Caco-2 (cell line): ENCODE data around the gene ANKRD44. TPM values are rescaled to one million over a fixed set of nuclear protein-coding genes. Genes with fewer than 3 reads are reported as not detected.

Source experiments
- BruUV-seq: library from RNA; stranded (reverse); fragments of 400-500 nt; replicated peaks from 2 replicates; lab custom pipeline; 2021; lab: Mats Ljungman, UMichigan
- CTCF ChIA-PET: fragments of 300-600 bp; sonication (Branson Sonifier 250); formaldehyde crosslinking; loops from one replicate; lab custom pipeline; 2022; ENCODE audit warnings: antibody characterized with exemption; lab: Charles Lee
- POLR2A ChIA-PET: fragments of 300-600 bp; sonication (Branson Sonifier 250); formaldehyde crosslinking; loops from one replicate; lab custom pipeline; 2022; ENCODE audit warnings: antibody characterized with exemption; lab: Charles Lee
- DNase-seq, 2 experiments: peaks; one replicate each; pipeline versions ENCODE4 v3.0.0 to v3.0.0-alpha.2; 2020 to 2022
- H3K27me3 ChIP-seq: replicated peaks from 2 replicates; pipeline ENCODE4 v1.6.0; 2011; ENCODE audit warnings: low read length; ENCODE audit not compliant: control insufficient read depth, insufficient read depth
- H3K36me3 ChIP-seq: 2 replicates; pipeline ENCODE4 v1.5.1; 2011; ENCODE audit warnings: low read length; ENCODE audit not compliant: control insufficient read depth, insufficient read depth
- H3K4me1 ChIP-seq: fragments of 250-450 bp; sonication (Bioruptor Pico); 2 replicates; pipeline ENCODE4 v1.5.1; 2020; ENCODE audit warnings: mild to moderate bottlenecking
- H3K4me3 ChIP-seq: 2 replicates; pipeline ENCODE4 v1.5.1; 2011; ENCODE audit warnings: low read depth, mild to moderate bottlenecking, control low read depth, low read length
- H3K9me3 ChIP-seq: fragments of 250-450 bp; sonication (Bioruptor Pico); 2 replicates; pipeline ENCODE4 v1.5.1; 2020; ENCODE audit warnings: mild to moderate bottlenecking, moderate library complexity
- H3K27ac Mint-ChIP-seq: one replicate; pipeline ENCODE4 v1.8.0; 2022; ENCODE audit warnings: mixed read lengths; ENCODE audit not compliant: unreplicated experiment
- H3K27me3 Mint-ChIP-seq: one replicate; pipeline ENCODE4 v1.8.0; 2022; ENCODE audit warnings: mixed read lengths; ENCODE audit not compliant: insufficient read depth, unreplicated experiment
- H3K36me3 Mint-ChIP-seq: one replicate; pipeline ENCODE4 v1.8.0; 2022; ENCODE audit warnings: mild to moderate bottlenecking, mixed read lengths; ENCODE audit not compliant: insufficient read depth, unreplicated experiment
- H3K4me1 Mint-ChIP-seq: one replicate; pipeline ENCODE4 v1.8.0; 2022; ENCODE audit warnings: low read depth, mixed read lengths; ENCODE audit not compliant: unreplicated experiment
- H3K4me3 Mint-ChIP-seq: one replicate; pipeline ENCODE4 v1.8.0; 2022; ENCODE audit warnings: mild to moderate bottlenecking, moderate library complexity, mixed read lengths; ENCODE audit not compliant: unreplicated experiment
- H3K9me3 Mint-ChIP-seq: one replicate; pipeline ENCODE4 v1.8.0; 2022; ENCODE audit warnings: mixed read lengths; ENCODE audit not compliant: unreplicated experiment
- intact Hi-C: fragments of 100-400 bp; cut with micrococcal nuclease; formaldehyde crosslinking; loops from one replicate; pipeline ENCODE4 v1.10.0; 2022; ENCODE audit not compliant: unreplicated experiment
- total RNA-seq: library from RNA; stranded (reverse); gene quantifications from 2 replicates; pipeline ENCODE4 v1.2.3, GENCODE V29; 2022
- TF ChIP-seq, protein P1 (sequence below), 2 experiments: fragments of 200-600 bp in 1 of 2; IDR thresholded peaks; 1 replicate in 1 of 2; 2 replicates in 1 of 2; pipeline versions ENCODE4 v1.5.1 to v1.8.0; 2011 to 2022; ENCODE audit warnings: antibody characterized with exemption in 1 of 2, control low read depth in 1 of 2, inconsistent platforms in 1 of 2, low read depth in 1 of 2, low read length in 1 of 2, mild to moderate bottlenecking in 1 of 2, moderate library complexity in 1 of 2; ENCODE audit not compliant: insufficient read depth in 1 of 2, severe bottlenecking in 1 of 2, unreplicated experiment in 1 of 2

The ANKRD44 gene
- total RNA-seq, 1 experiment from 2014 or later = 1.0 TPM

- Histone ChIP-seq H3K9me3 (no peaks in the 10 kb centered on the region), H3K27me3 (no peaks in the 10 kb centered on the region), H3K36me3 (no peaks in the 10 kb centered on the region), H3K4me1 (no peaks in the 10 kb centered on the region), H3K4me3 (no peak overlapping the region)
- intact Hi-C loops = no loop called here
- no peaks in the 10 kb centered on the region for H3K9me3 Mint-ChIP-seq
- H3K36me3 Mint-ChIP-seq = no peaks in the 10 kb centered on the region
- no peak overlapping the region for H3K4me3 Mint-ChIP-seq
- no peak for DNase-seq
- ChIA-PET POLR2A (no interaction called here), CTCF (no interaction called here)
- H3K4me1 Mint-ChIP-seq = no peaks in the 10 kb centered on the region
- H3K27ac Mint-ChIP-seq = no peak overlapping the region
- peaks cover 9% of the 10 kb centered on the region for H3K27me3 Mint-ChIP-seq
- TF ChIP-seq, protein P1, sequence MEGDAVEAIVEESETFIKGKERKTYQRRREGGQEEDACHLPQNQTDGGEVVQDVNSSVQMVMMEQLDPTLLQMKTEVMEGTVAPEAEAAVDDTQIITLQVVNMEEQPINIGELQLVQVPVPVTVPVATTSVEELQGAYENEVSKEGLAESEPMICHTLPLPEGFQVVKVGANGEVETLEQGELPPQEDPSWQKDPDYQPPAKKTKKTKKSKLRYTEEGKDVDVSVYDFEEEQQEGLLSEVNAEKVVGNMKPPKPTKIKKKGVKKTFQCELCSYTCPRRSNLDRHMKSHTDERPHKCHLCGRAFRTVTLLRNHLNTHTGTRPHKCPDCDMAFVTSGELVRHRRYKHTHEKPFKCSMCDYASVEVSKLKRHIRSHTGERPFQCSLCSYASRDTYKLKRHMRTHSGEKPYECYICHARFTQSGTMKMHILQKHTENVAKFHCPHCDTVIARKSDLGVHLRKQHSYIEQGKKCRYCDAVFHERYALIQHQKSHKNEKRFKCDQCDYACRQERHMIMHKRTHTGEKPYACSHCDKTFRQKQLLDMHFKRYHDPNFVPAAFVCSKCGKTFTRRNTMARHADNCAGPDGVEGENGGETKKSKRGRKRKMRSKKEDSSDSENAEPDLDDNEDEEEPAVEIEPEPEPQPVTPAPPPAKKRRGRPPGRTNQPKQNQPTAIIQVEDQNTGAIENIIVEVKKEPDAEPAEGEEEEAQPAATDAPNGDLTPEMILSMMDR (IDR thresholded peaks at IDR 0.05; ENCODE audit: insufficient read depth in 1 of 2, low read depth in 1 of 2, low read length in 1 of 2, severe bottlenecking in 1 of 2, unreplicated experiment in 1 of 2) = no peak
- BruUV-seq = no TSS peak
Measured at GRCh38 chr2:197122821-197123220, 187.8 kb downstream of the ANKRD44 start.

GRCh38 chr2:197121756-197122385 lies 188.7 kb downstream of the ANKRD44 start:
- no peaks in the 10 kb centered on the region for H3K27me3 ChIP-seq

DNA sequence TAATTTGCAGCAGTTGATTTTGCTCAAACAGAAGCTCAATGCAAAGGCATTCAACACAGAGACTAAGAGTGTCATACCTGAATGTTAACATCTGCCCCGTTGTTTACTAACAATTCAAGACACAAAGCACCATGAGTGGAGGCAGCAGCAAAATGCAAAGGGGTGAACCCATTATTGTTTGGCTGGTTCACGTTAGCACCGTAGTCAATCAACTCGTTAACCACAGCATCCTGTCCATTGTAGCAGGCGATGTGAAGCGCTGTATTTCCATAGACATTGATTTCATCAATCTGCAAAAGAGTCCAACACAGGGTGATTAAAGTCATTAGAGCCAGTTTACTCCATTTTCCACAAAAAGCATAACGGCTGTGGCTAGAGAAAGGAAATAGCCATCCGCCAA lies 189.3 kb downstream of the ANKRD44 start:
- H3K4me3 Mint-ChIP-seq = no peak overlapping the region
- Histone ChIP-seq H3K9me3 (no peaks in the 10 kb centered on the region), H3K4me3 (no peak overlapping the region), H3K4me1 (no peaks in the 10 kb centered on the region), H3K36me3 (no peaks in the 10 kb centered on the region), H3K27me3 (no peaks in the 10 kb centered on the region)
- POLR2A ChIA-PET = no interaction called here
- intact Hi-C loops = no loop called here
- H3K4me1 Mint-ChIP-seq = no peaks in the 10 kb centered on the region
- no peak overlapping the region for H3K27ac Mint-ChIP-seq
- CTCF ChIA-PET = no interaction called here
- no TSS peak for BruUV-seq
- no peaks in the 10 kb centered on the region for H3K36me3 Mint-ChIP-seq
- no peaks in the 10 kb centered on the region for H3K9me3 Mint-ChIP-seq
- peaks cover 13% of the 10 kb centered on the region for H3K27me3 Mint-ChIP-seq
- no peak for DNase-seq
- TF ChIP-seq, protein P1 (IDR thresholded peaks at IDR 0.05; ENCODE audit: insufficient read depth in 1 of 2, low read depth in 1 of 2, low read length in 1 of 2, severe bottlenecking in 1 of 2, unreplicated experiment in 1 of 2) = no peak

More at GRCh38 chr2:197121756-197122385, 188.7 kb downstream of the ANKRD44 start:
- no TSS peak for BruUV-seq
- TF ChIP-seq, protein P1 (IDR thresholded peaks at IDR 0.05; ENCODE audit: insufficient read depth in 1 of 2, low read depth in 1 of 2, low read length in 1 of 2, severe bottlenecking in 1 of 2, unreplicated experiment in 1 of 2) = no peak
- intact Hi-C loops = no loop called here
- H3K9me3 Mint-ChIP-seq = no peaks in the 10 kb centered on the region
- H3K27ac Mint-ChIP-seq = no peak overlapping the region
- peaks cover 9% of the 10 kb centered on the region for H3K27me3 Mint-ChIP-seq
- Histone ChIP-seq H3K9me3 (no peaks in the 10 kb centered on the region), H3K4me3 (no peak overlapping the region), H3K4me1 (no peaks in the 10 kb centered on the region), H3K36me3 (no peaks in the 10 kb centered on the region)
- ChIA-PET CTCF (no interaction called here), POLR2A (no interaction called here)
- no peaks in the 10 kb centered on the region for H3K36me3 Mint-ChIP-seq
- no peak overlapping the region for H3K4me3 Mint-ChIP-seq
- DNase-seq = no peak
- no peaks in the 10 kb centered on the region for H3K4me1 Mint-ChIP-seq
